HL-60 (cell line): Measurements from ENCODE around the gene MEIS1.

Experiments used
- CTCF ChIP-seq: IDR thresholded peaks from one replicate; pipeline ENCODE4 v1.5.1; 2011; ENCODE audit warnings: low read length, control low read depth, inconsistent platforms; ENCODE audit not compliant: insufficient read depth
- GABPA ChIP-seq: IDR thresholded peaks from 2 replicates; pipeline ENCODE4 v1.6.1; 2012; ENCODE audit warnings: low read depth
- POLR2AphosphoS5 ChIP-seq: IDR thresholded peaks from 2 replicates; pipeline ENCODE4 v1.6.1; 2012; ENCODE audit warnings: low read depth
- REST ChIP-seq: IDR thresholded peaks from 2 replicates; pipeline ENCODE4 v1.6.1; 2012; ENCODE audit warnings: low read depth; ENCODE audit not compliant: insufficient replicate concordance

DNA sequence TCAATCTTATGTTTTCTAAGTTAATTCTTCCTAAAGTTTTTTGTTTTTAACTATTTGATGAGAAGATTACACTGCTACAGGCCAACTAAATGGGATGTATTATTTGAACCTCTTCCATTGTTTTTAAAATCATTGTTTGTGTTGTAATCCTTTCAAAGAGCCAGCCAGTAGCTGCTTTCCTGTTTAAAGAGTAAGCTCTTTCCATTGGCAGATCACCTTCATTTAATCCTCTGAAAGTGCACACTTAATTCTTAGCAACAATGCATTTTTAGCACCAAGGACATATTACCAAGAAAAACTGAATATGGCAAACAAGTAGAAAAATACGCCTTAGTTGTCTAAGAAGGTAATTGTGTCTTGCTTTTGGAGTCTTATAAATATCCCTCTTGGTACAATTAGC is 54.0 kb downstream of the MEIS1 start:
- no peak for TF ChIP-seq GABPA
- no peak for TF ChIP-seq CTCF
- no peak for TF ChIP-seq POLR2AphosphoS5
- TF ChIP-seq REST, result no peak
